Erythroblast (primary cell): Measurements from ENCODE around the gene ISM2.

ENCODE experiments used
- GATA1 ChIP-seq: IDR thresholded peaks from 2 replicates; pipeline ENCODE4 v1.6.1; 2011; ENCODE audit warnings: low read depth, mild to moderate bottlenecking, control low read depth, low read length, moderate library complexity
- POLR2A ChIP-seq: IDR thresholded peaks from 2 replicates; pipeline ENCODE4 v1.6.1; 2011; ENCODE audit warnings: mild to moderate bottlenecking, low read length

GRCh38 chr14:77442196-77442595 is 56.4 kb downstream of the ISM2 start:
- no peak for TF ChIP-seq POLR2A
- no peak for TF ChIP-seq GATA1
